Epithelial cell of proximal tubule (primary cell): ENCODE measurements around the gene MPHOSPH10. TPM values are rescaled to one million over a fixed set of nuclear protein-coding genes. Genes with fewer than 3 reads are reported as not detected.
"Not testable (repeated sequence)": the region's sequence is repeated elsewhere in the genome, so short reads cannot be mapped to it uniquely, and the experiment has no call there.

ENCODE experiments used
- DNase-seq: peaks from one replicate; pipeline ENCODE4 v3.0.0-alpha.2; 2011; ENCODE audit warnings: low read depth
- H3K4me3 ChIP-seq: 2 replicates; pipeline ENCODE4 v1.5.1; 2011; ENCODE audit warnings: low read depth, mild to moderate bottlenecking, low read length
- total RNA-seq: library from RNA; depleted of rRNA; stranded (reverse); fragments of >200 nt; gene quantifications from 2 replicates; pipeline ENCODE4 v1.2.3, GENCODE V29; 2015
- TF ChIP-seq, protein P1 (sequence below): conservative IDR thresholded peaks from 2 replicates; pipeline ENCODE4 v1.5.1; 2012; ENCODE audit warnings: low read depth, mild to moderate bottlenecking, low read length

MPHOSPH10 gene, protein sequence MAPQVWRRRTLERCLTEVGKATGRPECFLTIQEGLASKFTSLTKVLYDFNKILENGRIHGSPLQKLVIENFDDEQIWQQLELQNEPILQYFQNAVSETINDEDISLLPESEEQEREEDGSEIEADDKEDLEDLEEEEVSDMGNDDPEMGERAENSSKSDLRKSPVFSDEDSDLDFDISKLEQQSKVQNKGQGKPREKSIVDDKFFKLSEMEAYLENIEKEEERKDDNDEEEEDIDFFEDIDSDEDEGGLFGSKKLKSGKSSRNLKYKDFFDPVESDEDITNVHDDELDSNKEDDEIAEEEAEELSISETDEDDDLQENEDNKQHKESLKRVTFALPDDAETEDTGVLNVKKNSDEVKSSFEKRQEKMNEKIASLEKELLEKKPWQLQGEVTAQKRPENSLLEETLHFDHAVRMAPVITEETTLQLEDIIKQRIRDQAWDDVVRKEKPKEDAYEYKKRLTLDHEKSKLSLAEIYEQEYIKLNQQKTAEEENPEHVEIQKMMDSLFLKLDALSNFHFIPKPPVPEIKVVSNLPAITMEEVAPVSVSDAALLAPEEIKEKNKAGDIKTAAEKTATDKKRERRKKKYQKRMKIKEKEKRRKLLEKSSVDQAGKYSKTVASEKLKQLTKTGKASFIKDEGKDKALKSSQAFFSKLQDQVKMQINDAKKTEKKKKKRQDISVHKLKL
- 20.5 and 23.4 TPM in 2 replicates for total RNA-seq

DNA sequence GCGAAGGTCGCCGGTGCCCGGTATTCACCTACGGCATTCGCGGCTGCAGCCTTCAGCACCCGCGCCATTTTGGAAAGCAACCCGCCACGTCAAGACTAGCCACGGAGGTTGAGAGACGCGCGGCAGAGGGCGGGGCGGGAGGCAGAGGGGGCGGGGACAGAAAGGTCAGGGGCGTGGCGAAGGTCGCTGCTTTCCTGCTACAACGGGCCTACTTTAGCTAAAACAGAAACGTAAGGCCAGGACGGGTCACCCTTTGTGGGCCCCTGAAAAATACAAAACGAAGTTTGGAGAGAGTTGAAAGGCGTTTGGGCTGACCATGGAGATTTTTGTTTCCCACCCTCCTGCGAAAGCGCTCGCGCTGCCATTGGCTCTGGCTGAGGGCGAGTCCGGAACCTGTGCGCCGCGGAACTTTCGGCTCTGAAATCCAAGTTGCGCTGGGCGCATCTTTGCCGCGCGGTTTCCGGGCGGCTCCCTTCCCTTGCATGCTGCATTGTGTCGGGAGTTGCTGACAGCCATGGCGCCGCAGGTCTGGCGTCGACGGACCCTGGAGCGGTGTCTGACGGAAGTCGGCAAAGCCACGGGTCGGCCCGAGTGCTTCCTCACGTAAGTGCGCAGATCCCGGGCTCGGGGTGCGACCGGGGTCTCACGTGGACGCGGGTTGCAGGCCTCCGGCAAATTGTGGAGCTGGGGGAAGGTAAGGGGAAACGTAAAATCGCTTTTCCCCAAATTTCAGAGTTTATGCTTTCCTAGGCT lies at the start of gene MPHOSPH10, which contains the start of gene MCEE:
TSS of gene MPHOSPH10 (plus strand) at position 483 of the 753 bp plus-strand sequence. CDS start at position 515, 32 bp downstream.
TSS of gene MCEE (minus strand) at position 78 of the 753 bp plus-strand sequence. CDS start at position 68, 10 bp downstream.
- H3K4me3 ChIP-seq: peak within 1 kb of the TSS; percentile 96
- DNase-seq: no peak
- TF ChIP-seq, protein P1, sequence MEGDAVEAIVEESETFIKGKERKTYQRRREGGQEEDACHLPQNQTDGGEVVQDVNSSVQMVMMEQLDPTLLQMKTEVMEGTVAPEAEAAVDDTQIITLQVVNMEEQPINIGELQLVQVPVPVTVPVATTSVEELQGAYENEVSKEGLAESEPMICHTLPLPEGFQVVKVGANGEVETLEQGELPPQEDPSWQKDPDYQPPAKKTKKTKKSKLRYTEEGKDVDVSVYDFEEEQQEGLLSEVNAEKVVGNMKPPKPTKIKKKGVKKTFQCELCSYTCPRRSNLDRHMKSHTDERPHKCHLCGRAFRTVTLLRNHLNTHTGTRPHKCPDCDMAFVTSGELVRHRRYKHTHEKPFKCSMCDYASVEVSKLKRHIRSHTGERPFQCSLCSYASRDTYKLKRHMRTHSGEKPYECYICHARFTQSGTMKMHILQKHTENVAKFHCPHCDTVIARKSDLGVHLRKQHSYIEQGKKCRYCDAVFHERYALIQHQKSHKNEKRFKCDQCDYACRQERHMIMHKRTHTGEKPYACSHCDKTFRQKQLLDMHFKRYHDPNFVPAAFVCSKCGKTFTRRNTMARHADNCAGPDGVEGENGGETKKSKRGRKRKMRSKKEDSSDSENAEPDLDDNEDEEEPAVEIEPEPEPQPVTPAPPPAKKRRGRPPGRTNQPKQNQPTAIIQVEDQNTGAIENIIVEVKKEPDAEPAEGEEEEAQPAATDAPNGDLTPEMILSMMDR: no peak

DNA sequence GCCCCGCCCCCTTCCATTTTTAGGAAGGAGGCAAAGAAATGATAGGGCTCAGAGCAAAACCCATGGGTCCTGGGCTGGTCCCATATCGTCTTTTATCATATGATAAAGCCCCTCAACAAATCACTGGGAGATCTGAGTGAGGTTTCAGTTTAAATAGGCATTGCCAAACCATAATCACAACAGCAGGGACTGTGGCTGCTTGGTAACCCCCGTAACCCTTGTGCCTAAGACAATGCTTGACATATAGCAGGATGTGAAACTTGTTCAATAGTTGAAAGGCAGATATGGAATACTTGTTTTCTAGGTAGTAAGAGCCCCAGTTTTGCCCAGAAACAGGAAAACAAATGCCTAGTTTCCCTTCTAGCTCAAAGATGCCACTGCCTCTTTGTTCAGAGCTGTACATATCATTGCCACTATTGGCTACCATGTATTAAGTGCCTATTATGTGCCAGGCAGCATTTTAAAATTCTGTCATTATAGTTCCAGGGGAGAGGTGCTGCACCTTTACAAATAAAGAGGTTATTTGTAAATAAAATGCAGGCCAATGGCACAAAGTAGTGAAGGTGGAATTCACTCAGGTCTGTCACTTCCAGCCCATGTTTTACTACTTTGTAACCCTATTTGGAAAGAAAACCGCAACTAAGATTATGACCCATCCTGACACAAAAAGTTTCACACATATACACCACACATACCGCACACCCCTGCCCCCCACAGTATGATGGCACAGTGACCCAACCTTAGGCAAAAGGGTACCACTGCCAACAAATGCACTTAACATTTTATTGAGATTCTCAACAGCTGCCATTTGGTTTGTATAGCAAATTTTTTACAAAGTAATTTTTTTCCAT lies 47.8 kb upstream of the MPHOSPH10 start:
- no peak overlapping the region for H3K4me3 ChIP-seq
- DNase-seq: no peak
- TF ChIP-seq, protein P1: no peak

DNA sequence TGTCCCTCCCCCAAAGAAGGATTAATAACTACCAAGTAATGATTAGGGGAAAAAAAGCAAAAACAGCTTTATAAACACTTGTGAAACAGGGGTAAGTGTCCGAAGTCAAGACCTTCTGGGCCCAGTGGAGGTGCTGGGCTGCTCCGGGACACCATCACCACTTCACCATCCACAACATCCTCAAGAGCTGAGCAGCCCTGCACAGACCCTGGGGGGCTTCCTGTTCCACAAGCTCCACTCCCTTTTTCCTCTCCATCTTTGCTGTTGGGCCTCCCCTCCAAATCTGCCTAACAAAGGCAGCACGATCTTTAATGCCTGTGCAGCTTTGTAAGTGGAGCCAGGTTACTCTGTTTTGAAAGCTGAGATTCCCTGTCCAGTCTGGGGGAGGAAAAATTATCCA lies 47.1 kb upstream of the MPHOSPH10 start:
- not testable (repeated sequence) for DNase-seq, H3K4me3 ChIP-seq

DNA sequence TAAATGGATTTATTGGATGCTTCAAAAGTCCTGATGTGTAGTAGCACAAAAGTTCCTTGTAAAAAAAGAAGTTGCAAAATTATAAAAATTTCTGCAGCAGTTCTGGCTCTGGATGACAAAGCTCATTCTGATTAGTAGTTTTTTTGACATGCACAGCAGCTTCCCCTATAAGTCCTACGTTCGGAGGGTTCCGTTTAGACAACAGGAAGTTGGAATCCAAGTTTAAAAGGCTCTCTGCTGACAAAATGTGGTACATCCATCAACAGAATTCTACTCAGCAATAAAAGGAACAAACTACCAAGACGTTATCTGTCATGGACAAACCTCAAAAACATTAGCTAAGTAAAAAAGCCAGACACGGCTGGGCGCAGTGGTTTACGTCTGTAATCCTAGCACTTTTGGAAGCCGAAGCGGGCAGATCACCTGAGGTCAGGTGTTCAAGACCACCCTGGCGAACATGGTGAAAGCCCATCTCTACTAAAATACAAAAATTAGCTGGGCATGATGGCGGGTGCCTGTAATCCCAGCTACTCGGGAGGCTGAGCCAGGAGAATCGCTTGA lies 46.6 kb upstream of the MPHOSPH10 start:
- DNase-seq: not testable (repeated sequence)
- peak overlapping the region; percentile 10 for H3K4me3 ChIP-seq

DNA sequence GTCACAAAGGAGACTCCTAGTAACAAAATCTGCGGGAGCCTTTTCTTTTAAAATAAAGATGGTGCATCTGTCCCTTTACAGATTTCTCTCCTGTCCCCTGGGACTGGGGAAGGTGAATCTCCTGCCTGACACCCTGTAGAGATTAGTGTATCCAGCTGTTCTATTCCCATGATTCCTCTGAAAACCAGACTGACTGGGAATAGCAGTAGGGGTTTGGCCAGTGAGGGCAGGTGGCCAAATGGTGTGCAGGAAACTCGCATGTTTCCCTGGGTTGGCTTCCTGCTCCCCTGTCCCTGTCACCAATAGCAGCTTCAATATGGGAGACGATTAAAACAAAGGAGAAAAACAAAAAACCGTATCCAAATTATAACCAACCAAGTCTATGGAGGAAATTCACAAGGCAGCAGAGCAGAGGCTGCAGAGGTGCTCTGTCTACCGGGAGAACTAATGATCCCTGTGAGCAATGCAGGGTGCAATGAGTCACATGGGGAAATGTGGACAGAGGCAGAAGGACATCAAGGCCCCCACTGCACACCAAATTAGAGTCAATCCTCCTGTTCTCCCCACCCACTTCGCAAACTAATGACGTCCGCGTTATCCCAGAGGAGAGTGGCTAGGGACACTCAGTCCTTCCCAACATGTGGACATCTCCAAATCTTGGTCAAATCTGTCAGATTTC lies 45.0 kb upstream of the MPHOSPH10 start:
- not testable (repeated sequence) for H3K4me3 ChIP-seq, DNase-seq

DNA sequence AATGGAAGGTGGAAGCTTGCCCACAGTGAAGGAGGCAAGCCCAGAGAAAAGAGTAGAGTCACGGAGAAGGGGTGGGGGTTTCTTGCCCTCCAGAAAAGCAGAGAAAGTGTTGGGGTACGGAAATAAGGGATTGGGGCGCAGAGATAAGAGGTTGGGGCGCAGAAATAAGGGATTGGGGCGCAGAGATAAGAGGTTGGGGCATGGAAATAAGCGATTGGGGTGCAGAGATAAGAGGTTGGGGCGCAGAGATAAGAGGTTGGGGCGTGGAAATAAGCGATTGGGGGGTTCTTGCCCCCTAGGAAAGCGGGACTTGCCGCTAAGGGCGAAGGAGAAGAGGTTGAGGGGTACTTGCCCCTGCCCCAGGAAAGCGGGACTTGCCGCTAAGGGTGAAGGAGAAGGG lies 41.0 kb upstream of the MPHOSPH10 start:
- not testable (repeated sequence) for DNase-seq, H3K4me3 ChIP-seq

DNA sequence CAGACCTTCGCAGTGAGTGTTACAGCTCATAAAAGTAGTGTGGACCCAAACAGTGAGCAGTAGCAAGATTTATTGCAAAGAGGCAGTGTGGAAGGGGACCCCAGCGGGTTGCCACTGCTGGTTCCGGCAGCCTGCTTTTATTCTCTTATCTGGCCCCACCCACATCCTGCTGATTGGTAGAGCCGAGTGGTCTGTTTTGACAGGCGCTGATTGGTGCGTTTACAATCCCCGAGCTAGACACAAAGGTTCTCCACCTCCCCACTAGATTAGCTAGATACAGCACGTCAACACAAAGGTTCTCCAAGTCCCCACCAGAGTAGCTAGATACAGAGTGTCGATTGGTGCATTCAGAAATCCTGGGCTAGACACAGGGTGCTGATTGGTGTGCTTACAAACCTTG lies 38.6 kb upstream of the MPHOSPH10 start:
- DNase-seq, H3K4me3 ChIP-seq: not testable (repeated sequence)

DNA sequence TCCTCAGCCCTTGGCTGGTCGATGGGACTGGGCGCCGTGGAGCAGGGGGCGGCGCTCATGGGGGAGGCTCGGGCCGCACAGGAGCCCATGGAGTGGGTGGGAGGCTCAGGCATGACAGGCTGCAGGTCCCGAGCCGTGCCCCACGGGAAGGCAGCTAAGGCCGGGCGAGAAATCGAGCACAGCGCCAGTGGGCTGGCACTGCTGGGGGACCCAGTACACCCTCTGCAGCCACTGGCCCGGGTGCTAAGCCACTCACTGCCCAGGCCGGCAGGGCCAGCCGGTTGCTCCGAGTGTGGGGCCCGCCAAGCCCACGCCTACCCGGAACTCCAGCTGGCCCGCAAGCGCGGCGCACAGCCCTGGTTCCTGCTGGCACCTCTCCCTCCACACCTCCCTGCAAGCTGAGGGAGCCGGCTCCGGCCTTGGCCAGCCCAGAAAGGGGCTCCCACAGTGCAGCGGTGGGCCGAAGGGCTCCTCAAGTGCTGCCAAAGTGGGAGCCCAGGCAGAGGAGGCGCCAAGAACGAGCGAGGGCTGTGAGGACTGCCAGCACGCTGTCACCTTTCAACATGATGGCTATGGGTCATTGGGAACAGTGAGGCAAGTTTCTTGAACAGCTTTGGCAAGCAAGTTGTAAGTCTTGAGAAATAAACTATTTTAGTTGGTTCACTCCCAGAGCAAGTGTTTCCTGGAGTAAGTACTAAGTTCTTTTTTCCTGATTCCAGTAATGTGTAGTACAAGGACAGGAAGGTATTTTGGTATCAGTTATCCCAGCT lies 37.8 kb upstream of the MPHOSPH10 start:
- DNase-seq, H3K4me3 ChIP-seq: not testable (repeated sequence)
